NCI-H2107 treated with DMSO at 0.1 percent for 48 hours (cell line): Measurements from ENCODE around the gene HMGN1.
"Not testable (repeated sequence)": the region's sequence is repeated elsewhere in the genome, so short reads cannot be mapped to it uniquely, and the experiment has no call there.

Experiments
- DNase-seq: peaks from one replicate; lab custom pipeline; 2025; ENCODE audit not compliant: unreplicated experiment; lab: John Stamatoyannopoulos, UW

Gene HMGN1

GRCh38 chr21:39369896-39370288 is 21.0 kb upstream of the HMGN1 start:
- DNase-seq, result not testable (repeated sequence)

GRCh38 chr21:39367783-39368182 is 18.9 kb upstream of the HMGN1 start:
- no peak for DNase-seq

- DNase-seq, result no peak
Measured at GRCh38 chr21:39366563-39366962, 17.7 kb upstream of the HMGN1 start.

- no peak for DNase-seq
Measured at GRCh38 chr21:39364949-39365348, 16.1 kb upstream of the HMGN1 start.

- no peak for DNase-seq
Measured at GRCh38 chr21:39363607-39364555, 15.0 kb upstream of the HMGN1 start.

GRCh38 chr21:39362733-39363132 is 13.8 kb upstream of the HMGN1 start:
- no peak for DNase-seq

GRCh38 chr21:39359382-39359781 is 10.5 kb upstream of the HMGN1 start:
- no peak for DNase-seq

- DNase-seq, result no peak
Measured at GRCh38 chr21:39353295-39353694, 4.4 kb upstream of the HMGN1 start.

- DNase-seq, result no peak
Measured at GRCh38 chr21:39350094-39351005, 1.5 kb upstream of the HMGN1 start.

GRCh38 chr21:39349211-39350093 is 564 bp upstream of the HMGN1 start:
- peak; percentile 92 for DNase-seq

- DNase-seq, result no peak
Measured at GRCh38 chr21:39348040-39348354, 891 bp downstream of the HMGN1 start.

GRCh38 chr21:39347537-39347936 is 1.4 kb downstream of the HMGN1 start:
- DNase-seq, result no peak

GRCh38 chr21:39346671-39347331 is 2.1 kb downstream of the HMGN1 start:
- DNase-seq, result no peak

- no peak for DNase-seq
Measured at GRCh38 chr21:39346206-39346605, 2.7 kb downstream of the HMGN1 start.

- DNase-seq, result no peak
Measured at GRCh38 chr21:39345440-39345839, 3.4 kb downstream of the HMGN1 start.

GRCh38 chr21:39344848-39345247 is 4.0 kb downstream of the HMGN1 start:
- no peak for DNase-seq

- no peak for DNase-seq
Measured at GRCh38 chr21:39341249-39341923, 7.5 kb downstream of the HMGN1 start.

GRCh38 chr21:39340687-39341086 is 8.2 kb downstream of the HMGN1 start:
- DNase-seq, result no peak

- DNase-seq, result no peak
Measured at GRCh38 chr21:39339231-39339630, 9.7 kb downstream of the HMGN1 start.

- DNase-seq, result no peak
Measured at GRCh38 chr21:39336457-39337008, 12.4 kb downstream of the HMGN1 start.
